ENCODE results near the gene TBCEL.

- TF ChIP-seq CTCF (IDR thresholded peaks at IDR 0.05; ENCODE audit: insufficient read depth, low read length), result no peak
- no peak for TF ChIP-seq GABPA (IDR thresholded peaks at IDR 0.05; ENCODE audit: low read depth)
Measured at GRCh38 chr11:121035780-121036179, 11.9 kb downstream of the TBCEL start.
